SH-SY5Y (cell line): ENCODE measurements around the gene CLEC3A.

Experiments
- GATA2 ChIP-seq: IDR thresholded peaks from 2 replicates; pipeline ENCODE4 v1.6.1; 2011; ENCODE audit warnings: mild to moderate bottlenecking, low read depth, low read length
- GATA3 ChIP-seq: IDR thresholded peaks from 2 replicates; pipeline ENCODE4 v1.6.1; 2011; ENCODE audit warnings: low read depth, mild to moderate bottlenecking, low read length, moderate library complexity

DNA sequence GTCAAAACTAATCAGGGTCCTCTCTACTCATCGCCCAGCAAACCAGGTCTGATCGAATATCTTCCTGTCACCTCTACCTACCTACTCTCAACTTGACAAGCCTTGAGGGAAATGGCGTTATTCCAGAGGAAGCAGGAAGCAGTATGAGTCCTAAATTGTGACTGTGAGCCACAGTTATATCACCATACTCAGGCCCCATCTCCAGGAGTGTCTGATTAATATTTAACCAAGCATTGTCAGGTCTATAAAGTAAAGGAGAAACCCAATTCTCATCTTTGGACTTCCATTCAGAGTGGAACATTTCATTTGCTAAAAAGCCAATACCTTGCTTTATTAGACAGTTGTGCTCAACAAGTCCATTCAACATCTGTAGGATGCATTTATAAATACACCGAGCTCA is 17.8 kb upstream of the CLEC3A start:
- no peak for TF ChIP-seq GATA2
- TF ChIP-seq GATA3: no peak
